Activated naive CD8-positive, alpha-beta T cell treated with anti-CD3 and anti-CD28 coated beads, Interleukin-2, amount 50 U/mL, for 16 hours (primary cell): Measurements from ENCODE around the gene CFAP20DC.

ENCODE experiments used
- DNase-seq: peaks from one replicate; pipeline ENCODE4 v3.0.0-alpha.2; 2020; ENCODE audit warnings: low read depth, low spot score

Gene CFAP20DC

DNA sequence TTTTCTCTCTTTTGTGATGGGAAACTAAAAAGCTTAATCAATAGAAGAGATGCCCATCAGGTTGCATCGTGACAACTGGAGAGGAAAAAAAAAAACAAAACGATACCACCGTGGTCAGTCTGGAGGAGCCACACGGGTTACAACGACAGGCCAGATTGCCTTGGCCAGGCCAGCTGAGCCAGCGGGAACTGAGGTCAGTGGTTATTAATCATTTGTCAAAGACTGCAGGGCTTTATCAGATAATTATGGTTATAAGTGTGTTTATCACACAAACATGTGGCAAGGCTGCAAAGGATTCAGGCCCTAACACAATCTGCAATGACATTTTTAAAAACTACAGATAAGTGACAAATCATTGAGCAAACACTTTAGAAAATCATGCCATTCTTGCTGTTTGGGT lies 248.3 kb downstream of the CFAP20DC start:
- no peak for DNase-seq

DNA sequence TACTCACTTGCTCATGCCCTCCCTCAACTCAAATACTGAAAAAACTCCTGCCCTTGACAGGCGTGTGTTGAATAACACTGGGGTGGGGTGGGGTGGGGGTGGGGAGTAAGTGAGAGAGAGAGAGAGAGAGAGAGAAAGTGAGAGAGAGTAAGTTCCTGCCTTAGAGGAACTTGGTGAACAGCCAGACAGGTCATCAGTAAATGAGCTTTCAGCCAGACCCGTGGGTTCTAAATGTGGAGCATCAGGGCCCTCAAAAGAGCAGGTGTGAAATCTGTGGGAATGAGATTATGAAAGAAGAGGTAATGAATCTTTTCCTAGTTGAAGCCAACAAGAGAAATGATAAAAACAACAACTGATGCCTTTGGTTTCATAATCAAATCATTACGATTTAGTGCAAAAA lies 248.9 kb downstream of the CFAP20DC start:
- DNase-seq = no peak

DNA sequence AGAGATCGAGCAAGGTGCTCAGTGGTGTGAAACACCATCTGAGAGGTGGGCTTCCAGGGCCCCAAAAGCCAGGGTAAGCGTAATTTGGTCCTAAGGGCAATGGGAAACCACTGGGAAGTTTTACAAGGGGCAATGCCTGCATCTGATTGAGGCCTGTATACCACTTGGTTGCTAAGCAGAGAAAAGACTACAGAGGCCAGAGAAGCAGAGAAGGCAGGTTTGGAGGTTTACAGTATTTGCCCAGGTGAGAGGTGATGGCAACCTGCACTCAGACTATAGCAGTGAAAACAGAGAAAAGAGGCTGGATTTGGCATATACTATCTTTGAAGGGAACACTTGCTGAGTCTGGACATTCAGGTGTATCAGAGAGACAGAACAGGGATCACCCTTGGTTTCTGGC lies 249.8 kb downstream of the CFAP20DC start:
- DNase-seq = no peak

DNA sequence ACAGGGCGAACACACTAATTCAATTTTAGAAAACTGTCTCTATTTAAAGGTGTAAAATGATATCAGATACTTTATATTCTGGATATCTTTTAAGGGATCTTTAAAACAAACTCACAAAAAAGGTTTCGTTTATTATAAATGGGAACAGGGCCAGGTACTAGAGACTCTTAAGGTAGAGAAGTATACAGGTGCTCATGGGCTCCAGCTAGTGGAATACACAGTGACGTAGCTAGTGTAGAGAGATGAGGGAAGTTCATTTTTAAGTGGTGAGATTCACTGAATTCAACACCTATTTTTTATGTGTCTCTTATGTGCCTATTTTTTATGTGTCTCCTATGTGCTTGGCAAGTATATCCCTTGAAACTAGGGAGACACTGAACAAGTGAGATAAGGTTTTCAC lies 250.6 kb downstream of the CFAP20DC start:
- DNase-seq = no peak

DNA sequence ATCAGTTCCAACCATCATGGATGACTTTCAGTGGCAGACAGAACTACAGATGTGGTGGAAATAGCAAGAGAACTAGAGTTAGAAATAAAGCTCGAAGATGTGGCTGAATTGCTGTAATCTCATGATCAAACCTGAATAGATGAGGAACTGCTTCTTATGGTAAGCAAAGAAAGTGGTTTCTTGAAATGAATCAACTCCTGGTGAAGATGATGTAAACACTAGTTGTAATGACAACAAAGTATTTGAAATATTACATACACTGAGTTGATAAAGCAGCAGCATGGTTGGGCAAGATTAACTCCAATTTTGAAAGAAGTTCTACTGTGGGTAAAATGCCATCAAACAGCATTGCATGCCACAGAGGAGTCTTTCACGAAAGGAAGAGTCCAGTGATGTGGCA lies 251.5 kb downstream of the CFAP20DC start:
- DNase-seq = no peak

- no peak for DNase-seq
Measured at GRCh38 chr3:58794750-58795149, 255.1 kb downstream of the CFAP20DC start.

- DNase-seq = no peak
Measured at GRCh38 chr3:58793938-58794337, 255.9 kb downstream of the CFAP20DC start.

- no peak for DNase-seq
Measured at GRCh38 chr3:58792921-58793451, 256.8 kb downstream of the CFAP20DC start.

DNA sequence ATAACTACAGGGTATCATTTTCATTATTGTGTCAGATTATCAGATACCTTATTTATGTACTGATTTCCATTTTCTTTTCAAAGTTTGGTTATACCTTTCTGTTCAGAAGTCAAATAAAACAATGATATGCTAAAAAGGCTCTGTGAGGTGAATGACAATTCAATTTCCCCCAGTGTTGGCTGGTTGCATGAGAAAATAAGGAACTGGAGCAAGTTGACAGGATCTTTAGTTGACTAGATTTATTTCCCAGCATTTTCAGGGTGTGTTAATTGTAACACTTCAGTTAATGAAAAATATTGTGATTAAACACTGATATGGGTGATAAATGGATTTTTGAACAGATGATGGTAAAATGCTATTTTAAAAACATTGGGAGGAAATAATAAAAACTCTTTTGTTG lies 260.4 kb downstream of the CFAP20DC start:
- no peak for DNase-seq

- DNase-seq = no peak
Measured at GRCh38 chr3:58784888-58785287, 264.9 kb downstream of the CFAP20DC start.

DNA sequence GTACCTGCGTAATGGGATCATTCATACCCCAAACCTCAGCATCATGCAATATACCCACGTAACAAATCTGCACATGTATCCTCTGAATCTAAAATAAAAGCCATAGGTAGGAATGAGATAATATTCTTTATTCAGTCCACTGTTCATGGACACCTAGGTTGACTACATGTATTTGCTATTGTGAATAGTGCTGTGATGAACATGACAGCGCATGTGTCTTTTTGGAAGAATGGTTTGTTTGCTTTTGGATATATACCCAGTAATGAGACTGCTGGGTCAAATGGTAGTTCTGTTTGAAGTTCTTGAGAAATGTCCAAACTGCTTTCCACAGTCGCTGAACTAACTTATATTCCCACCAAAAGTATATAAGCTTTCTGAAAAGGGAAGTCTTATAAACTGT lies 265.4 kb downstream of the CFAP20DC start:
- DNase-seq = no peak

GRCh38 chr3:58783845-58784244 lies 266.0 kb downstream of the CFAP20DC start:
- DNase-seq = no peak

- DNase-seq = no peak
Measured at GRCh38 chr3:58779934-58780333, 269.9 kb downstream of the CFAP20DC start.

- DNase-seq = no peak
Measured at GRCh38 chr3:58776231-58776630, 273.6 kb downstream of the CFAP20DC start.

GRCh38 chr3:58772462-58772861 lies 277.4 kb downstream of the CFAP20DC start:
- DNase-seq = no peak

GRCh38 chr3:58769065-58769464 lies 280.8 kb downstream of the CFAP20DC start:
- DNase-seq = no peak

- no peak for DNase-seq
Measured at GRCh38 chr3:58766587-58767282, 283.1 kb downstream of the CFAP20DC start.

DNA sequence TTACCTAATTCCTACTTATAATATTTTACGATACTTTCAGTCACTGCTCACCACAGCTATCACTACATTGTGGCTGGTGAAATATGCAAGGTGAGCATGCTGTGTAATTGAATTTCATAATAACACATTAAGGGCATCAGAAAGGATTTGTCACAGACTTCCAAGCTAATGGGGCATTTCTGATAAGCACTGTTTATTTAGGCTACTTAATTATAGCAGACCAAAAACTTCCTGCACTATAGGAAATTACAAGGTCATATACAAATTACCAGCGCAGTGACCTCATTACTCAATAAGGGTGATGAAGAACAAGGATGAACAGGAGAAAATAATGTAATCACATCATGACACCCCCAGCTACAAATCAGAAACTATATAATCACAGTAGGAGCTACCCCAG lies 294.7 kb downstream of the CFAP20DC start:
- DNase-seq = no peak

- DNase-seq = no peak
Measured at GRCh38 chr3:58754074-58754473, 295.8 kb downstream of the CFAP20DC start.

GRCh38 chr3:58751882-58752567 lies 297.8 kb downstream of the CFAP20DC start:
- no peak for DNase-seq

- DNase-seq = no peak
Measured at GRCh38 chr3:58751235-58751634, 298.6 kb downstream of the CFAP20DC start.

- DNase-seq = no peak
Measured at GRCh38 chr3:58749948-58750347, 299.9 kb downstream of the CFAP20DC start.

- no peak for DNase-seq
Measured at GRCh38 chr3:58748024-58748423, 301.8 kb downstream of the CFAP20DC start.
